Esophagus squamous epithelium (tissue), 4 donors: ENCODE results near the gene ENTPD1.

Experiments used
- POLR2A ChIP-seq, 4 donors: fragments of 450-650 bp; IDR thresholded peaks; one replicate each; pipeline ENCODE4 v1.6.1; 2017; ENCODE audit warnings: antibody characterized with exemption in 4 of 4, mild to moderate bottlenecking in 4 of 4, moderate library complexity in 3 of 4
- TF ChIP-seq, protein P1 (sequence below), 6 experiments: fragments of 450-650 bp in 4 of 6; fragments of 200-600 bp in 2 of 6; sonication (generic) in 2 of 6; IDR thresholded peaks; one replicate each; pipeline ENCODE4 v1.5.1; 2016 to 2019; ENCODE audit warnings: antibody characterized with exemption in 6 of 6, mild to moderate bottlenecking in 4 of 6, moderate library complexity in 4 of 6

DNA sequence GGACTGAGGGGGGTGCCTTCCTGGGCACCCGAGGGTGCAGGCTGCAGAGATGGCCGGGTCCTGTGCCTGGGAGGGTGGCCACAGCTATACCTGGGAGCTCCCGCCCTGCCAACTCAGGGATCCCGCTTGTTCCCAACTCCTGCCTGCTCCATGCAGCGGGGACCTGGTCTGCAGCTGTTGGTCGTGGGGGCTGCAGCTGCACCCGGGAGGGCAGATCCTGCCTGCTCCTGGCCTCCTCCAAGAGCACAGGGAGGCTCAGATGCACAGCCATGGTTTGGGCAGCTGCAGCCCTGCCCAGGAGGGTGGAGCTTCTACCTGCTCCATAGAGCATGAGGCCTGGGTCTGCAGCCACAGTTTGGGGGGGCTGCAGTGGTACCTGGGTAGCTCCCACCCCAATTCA, 49.0 kb upstream of the ENTPD1 start:
- TF ChIP-seq, protein P1, sequence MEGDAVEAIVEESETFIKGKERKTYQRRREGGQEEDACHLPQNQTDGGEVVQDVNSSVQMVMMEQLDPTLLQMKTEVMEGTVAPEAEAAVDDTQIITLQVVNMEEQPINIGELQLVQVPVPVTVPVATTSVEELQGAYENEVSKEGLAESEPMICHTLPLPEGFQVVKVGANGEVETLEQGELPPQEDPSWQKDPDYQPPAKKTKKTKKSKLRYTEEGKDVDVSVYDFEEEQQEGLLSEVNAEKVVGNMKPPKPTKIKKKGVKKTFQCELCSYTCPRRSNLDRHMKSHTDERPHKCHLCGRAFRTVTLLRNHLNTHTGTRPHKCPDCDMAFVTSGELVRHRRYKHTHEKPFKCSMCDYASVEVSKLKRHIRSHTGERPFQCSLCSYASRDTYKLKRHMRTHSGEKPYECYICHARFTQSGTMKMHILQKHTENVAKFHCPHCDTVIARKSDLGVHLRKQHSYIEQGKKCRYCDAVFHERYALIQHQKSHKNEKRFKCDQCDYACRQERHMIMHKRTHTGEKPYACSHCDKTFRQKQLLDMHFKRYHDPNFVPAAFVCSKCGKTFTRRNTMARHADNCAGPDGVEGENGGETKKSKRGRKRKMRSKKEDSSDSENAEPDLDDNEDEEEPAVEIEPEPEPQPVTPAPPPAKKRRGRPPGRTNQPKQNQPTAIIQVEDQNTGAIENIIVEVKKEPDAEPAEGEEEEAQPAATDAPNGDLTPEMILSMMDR (IDR thresholded peaks at IDR 0.05): no peak
- TF ChIP-seq POLR2A (IDR thresholded peaks at IDR 0.05): no peak
